Heart right ventricle (tissue), 16 donors: ENCODE measurements around the gene SEC16A. TPM values are rescaled to one million over a fixed set of nuclear protein-coding genes. Genes with fewer than 3 reads are reported as not detected.

Source experiments
- ATAC-seq, 8 donors: fragments of 200-7000 bp; cut with Tn5 transposase; one replicate each; pipeline ENCODE4 v1.9.1; 2020; ENCODE audit warnings: mild to moderate bottlenecking in 8 of 8, moderate library complexity in 8 of 8, moderate number of reproducible peaks in 1 of 8
- DNase-seq, 2 donors: peaks; one replicate each; pipeline ENCODE4 v3.0.0-alpha.2; 2020
- H3K27ac ChIP-seq, 10 donors: fragments of 200-600 bp; sonication (generic) in 2 of 10; one replicate each; pipeline versions ENCODE4 v1.5.0 to v1.8.0; 2020 to 2022; ENCODE audit warnings: mild to moderate bottlenecking in 3 of 10
- H3K27me3 ChIP-seq, 7 donors: fragments of 200-600 bp; one replicate each; pipeline ENCODE4 v1.8.0; 2021 to 2022; ENCODE audit warnings: mild to moderate bottlenecking in 2 of 7
- H3K36me3 ChIP-seq, 9 donors: fragments of 200-600 bp; sonication (generic) in 1 of 9; one replicate each; pipeline versions ENCODE4 v1.5.0 to v1.8.0; 2020 to 2022; ENCODE audit warnings: mild to moderate bottlenecking in 2 of 9
- H3K4me1 ChIP-seq, 9 donors: fragments of 200-600 bp; sonication (generic) in 1 of 9; one replicate each; pipeline versions ENCODE4 v1.5.0 to v1.8.0; 2020 to 2022; ENCODE audit warnings: mild to moderate bottlenecking in 4 of 9
- H3K4me3 ChIP-seq, 10 donors: fragments of 200-600 bp; sonication (generic) in 2 of 10; one replicate each; pipeline versions ENCODE4 v1.5.0 to v1.8.0; 2020 to 2022; ENCODE audit warnings: mild to moderate bottlenecking in 7 of 10, moderate library complexity in 2 of 10
- H3K9me3 ChIP-seq, 11 donors: fragments of 200-600 bp in 10 of 11; sonication (generic) in 2 of 11; one replicate each; pipeline versions ENCODE4 v1.5.0 to v1.8.0; 2013 to 2022; ENCODE audit warnings: mild to moderate bottlenecking in 2 of 11, control low read depth in 1 of 11, moderate library complexity in 1 of 11
- CTCF ChIP-seq, 9 donors: fragments of 200-600 bp; sonication (generic) in 2 of 9; IDR thresholded peaks; one replicate each; pipeline versions ENCODE4 v1.5.0 to v1.8.0; 2021 to 2022; ENCODE audit warnings: antibody characterized with exemption in 9 of 9, mild to moderate bottlenecking in 5 of 9, moderate library complexity in 1 of 9
- WGBS, 2 donors: extraction: QIAGEN DNeasy Blood & Tissue Kit; methylation state at CpG; one replicate each; pipeline ENCODE4 v1.1.7; 2013; ENCODE audit warnings: inconsistent platforms in 1 of 2; 5-methylcytosine and 5-hydroxymethylcytosine counted together
- intact Hi-C, 10 donors: fragments of 100-400 bp; cut with DNase I; formaldehyde crosslinking; loops; one replicate each; pipeline versions ENCODE4 v1.11.1 to v1.14.2; 2022
- polyA plus RNA-seq, 2 donors: library from polyadenylated mRNA; stranded (reverse); fragments of 200-250 nt; gene quantifications; one replicate each; pipeline ENCODE4 v1.2.3, GENCODE V29; 2013
- total RNA-seq, 10 donors: library from RNA; stranded (reverse); fragmentation: NEBNext Ultra II Directional in 3 of 10; extraction: Animal tissue kit (Norgen Biotek cat#: 25700) in 3 of 10; gene quantifications; one replicate each; pipeline versions ENCODE4 v1.2.1 to v1.2.4, GENCODE V29; 2021 to 2023
- donor health status: Arrhythmogenic right ventricular cardiomyopathy.
- donor health status: ischemic (EF 13 %, LVEDD 7.1; RV severe dilation, severe dysfunction).
- donor health status: healthy with polysubstance abuse.
- donor health status: DM: no; HTN: yes; CAD: no.
- donor health status: DM: no; HTN: no; CAD: no.
- donor health status: ischemic (EF 25% LVEDD 6.9; RV normal size, moderate dysfunction).
- donor health status: ischemic (EF 25% LVEDD 5.7; RV mildly dilated, moderate dysfunction).
- donor health status: healthy.
- donor health status: DM: yes; HTN: yes; CAD: no.
- donor health status: Ischemic cardiomyopathy.
- donor health status: ischemic (EF 35%, LVEDD 5.7; RV mildly dilated, moderate dysfunction).
- donor health status: nonischemic (EF 11% LVEDD 7.7; RV severe dilation, severe dysfunction).
- donor health status: DM: yes; HTN: yes; CAD: no.
- donor health status: PGD.
- donor health status: ischemic (EF 29% LVEDD 5.4; RV normal size, mild dysfunction).
- donor health status: nonischemic (EF 23%, LVEDD 6.1; RV moderate dilation, normal function).

The SEC16A gene
- total and polyA plus RNA-seq, 12 donors: 21.9 to 35.9 (median 28.6) TPM

- H3K27ac ChIP-seq: no peak overlapping the region
- no peaks in the 10 kb centered on the region for H3K27me3 ChIP-seq
- ATAC-seq (no peak), DNase-seq (no peak)
- H3K9me3 ChIP-seq: no peaks in the 10 kb centered on the region
- intact Hi-C loops: loop anchor here in 7 of 10 donors (2.0 to 10.0 kb wide), 8 partner anchors 37 to 89 kb away; no protein-coding TSS in a partner anchor
- H3K4me3 ChIP-seq: no peak overlapping the region
- 91 to 92% methylated on average over 18 of the region's 18 CpGs for WGBS, 2 donors
- no peak for TF ChIP-seq CTCF (IDR thresholded peaks at IDR 0.05)
- H3K36me3 ChIP-seq: peaks cover 0 to 63% (median 16%) of the 10 kb centered on the region in 9 donors
- H3K4me1 ChIP-seq: peaks cover 13 to 24% (median 18%) of the 10 kb centered on the region in 9 donors
Observed at GRCh38 chr9:136401173-136401922, 81.5 kb downstream of the SEC16A start.

DNA sequence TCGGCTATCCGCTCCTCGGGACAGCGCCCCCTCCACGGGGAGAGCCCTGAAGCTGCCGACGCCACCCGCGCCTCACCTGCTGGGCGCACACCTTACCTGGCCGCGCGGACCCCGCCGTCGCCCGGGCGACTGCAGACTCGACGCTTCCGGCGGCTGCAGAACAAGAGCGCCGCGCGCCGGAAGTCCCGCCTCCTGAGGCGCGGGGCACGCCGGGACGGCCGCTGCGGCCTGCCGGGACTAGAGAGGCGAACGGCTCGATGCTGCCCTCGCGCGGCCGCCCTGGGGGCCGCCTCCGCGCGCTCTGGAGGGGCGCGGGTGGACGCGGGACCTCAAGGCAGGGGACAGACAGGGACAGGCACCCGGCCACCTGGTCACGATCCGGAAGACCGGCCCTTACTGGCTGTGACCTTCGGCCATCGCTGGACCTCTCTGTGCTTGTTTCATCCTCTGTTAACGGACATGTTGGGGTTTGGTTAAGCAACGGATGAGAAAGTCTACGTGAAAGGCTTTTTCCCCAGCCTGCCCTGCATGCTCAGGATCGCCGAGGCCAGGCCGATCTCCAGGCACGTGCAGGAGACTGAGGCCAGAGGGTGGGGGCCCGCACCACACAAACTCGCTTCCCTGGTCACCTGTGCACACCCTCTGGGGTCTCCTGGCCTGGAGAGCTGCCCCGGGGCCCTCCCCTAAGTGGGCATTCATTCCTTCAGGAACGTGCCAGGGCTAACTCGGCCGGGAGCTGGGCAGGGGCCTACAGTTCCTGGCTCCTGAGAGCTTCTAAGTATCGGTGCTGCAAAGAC is 82.6 kb downstream of the SEC16A start, which contains the start of gene SNAPC4:
Gene SNAPC4, minus strand, starts transcription at position 133 of the 797 bp plus-strand sequence. CDS start 1,742 bp downstream, outside the sequence.
- H3K4me1 ChIP-seq: peaks cover 13 to 24% (median 18%) of the 10 kb centered on the region in 9 donors
- no peaks in the 10 kb centered on the region for H3K9me3 ChIP-seq
- WGBS, 2 donors: 6 to 9% methylated on average over 66 to 71 of the region's 71 CpGs
- H3K27me3 ChIP-seq: no peaks in the 10 kb centered on the region
- peak within 1 kb of the TSS; percentile 77 to 99 (median 94) for H3K4me3 ChIP-seq
- peak; percentile 77 to 91 for DNase-seq
- peak; percentile 89 to 95 (median 92) for ATAC-seq
- intact Hi-C loops: loop anchor here in 7 of 10 donors (1.0 to 10.0 kb wide), 9 partner anchors 35 to 88 kb away; no protein-coding TSS in a partner anchor
- peak within 1 kb of the TSS in 9 of 10 donors; percentile 20 to 84 (median 62) for H3K27ac ChIP-seq
- peak; percentile 90 to 99 (median 97) for TF ChIP-seq CTCF (IDR thresholded peaks at IDR 0.05)
- peaks cover 0 to 63% (median 17%) of the 10 kb centered on the region in 9 donors for H3K36me3 ChIP-seq

DNA sequence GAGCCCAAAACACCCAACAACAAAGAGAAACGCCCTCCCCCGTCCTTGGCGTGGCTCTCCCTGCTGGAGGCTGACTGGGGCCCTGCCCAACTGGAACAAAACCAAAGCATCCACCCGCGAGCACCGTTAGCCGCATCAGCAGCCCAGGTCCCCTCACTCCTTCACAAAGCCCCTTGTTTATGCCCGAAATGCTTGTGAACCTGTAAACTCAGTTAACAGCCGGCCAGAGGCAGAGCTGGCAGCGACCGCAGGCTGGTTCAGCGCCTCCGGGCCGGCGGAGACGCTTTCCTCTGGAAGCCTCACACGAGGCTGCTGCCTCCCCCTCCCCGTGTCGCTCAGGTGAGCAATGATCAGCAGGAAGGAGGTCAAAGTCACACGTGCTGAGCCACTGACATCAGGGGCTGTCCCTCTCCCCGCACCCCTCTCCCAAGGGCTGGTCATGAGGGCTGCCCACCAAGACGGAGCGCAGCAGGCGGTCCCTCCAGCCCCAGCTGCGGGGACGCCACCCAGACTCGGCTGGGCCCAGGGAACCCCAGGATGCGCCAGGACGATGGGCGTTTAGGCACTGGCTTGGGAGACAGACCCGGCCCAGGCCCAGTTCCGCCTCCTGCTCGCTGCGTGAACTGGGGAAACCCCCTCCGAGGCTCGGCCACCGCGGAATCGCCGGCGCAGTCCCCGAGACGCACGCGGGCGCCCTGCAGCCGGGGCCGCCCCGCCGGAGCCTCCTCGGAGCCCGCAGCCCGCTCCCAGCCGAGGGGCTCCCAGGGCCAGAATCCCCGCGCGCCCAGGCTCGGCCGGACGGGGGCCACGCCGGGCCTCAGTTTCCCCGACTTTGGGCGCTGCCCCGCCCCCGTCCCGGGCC is 83.4 kb downstream of the SEC16A start:
- ATAC-seq: peak in 4 of 8 donors; percentile 2 to 9 (median 5)
- Histone ChIP-seq H3K27me3 (no peaks in the 10 kb centered on the region), H3K9me3 (no peaks in the 10 kb centered on the region), H3K27ac (peak overlapping the region in 9 of 10 donors; percentile 20 to 84 (median 62)), H3K36me3 (peaks cover 0 to 63% (median 24%) of the 10 kb centered on the region in 9 donors), H3K4me3 (peak overlapping the region; percentile 77 to 99 (median 94)), H3K4me1 (peaks cover 13 to 24% (median 18%) of the 10 kb centered on the region in 9 donors)
- DNase-seq: no peak
- no peak for TF ChIP-seq CTCF (IDR thresholded peaks at IDR 0.05)
- 1 to 2% methylated on average over 59 to 67 of the region's 67 CpGs for WGBS, 2 donors
- intact Hi-C loops: loop anchor here in 8 of 10 donors (1.0 to 10.0 kb wide), 10 partner anchors 35 to 87 kb away; no protein-coding TSS in a partner anchor
